PFSK-1 (cell line): ENCODE data around the gene FLT3.

Experiments
- FOXP2 ChIP-seq: optimal IDR thresholded peaks from 2 replicates; pipeline ENCODE3; 2011; ENCODE audit warnings: borderline replicate concordance, control low read depth, inconsistent platforms; ENCODE audit not compliant: insufficient read depth; ENCODE audit errors: extremely low read length, extremely low read depth
- POLR2AphosphoS5 ChIP-seq: IDR thresholded peaks from 2 replicates; pipeline ENCODE4 v1.6.1; 2012; ENCODE audit warnings: low read depth, mild to moderate bottlenecking, control low read depth, low read length, moderate library complexity
- SIN3A ChIP-seq: IDR thresholded peaks from 2 replicates; pipeline ENCODE4 v1.6.1; 2012; ENCODE audit warnings: mild to moderate bottlenecking, low read length, moderate library complexity, borderline replicate concordance; ENCODE audit not compliant: insufficient read depth
- TAF1 ChIP-seq: IDR thresholded peaks from 2 replicates; pipeline ENCODE4 v1.6.1; 2012; ENCODE audit warnings: low read length, control low read depth, borderline replicate concordance; ENCODE audit not compliant: insufficient read depth
- TF ChIP-seq, protein P1 (sequence below), 2 experiments: IDR thresholded peaks; 2 replicates each; pipeline versions ENCODE4 v1.6.1 to v1.8.0; 2011 to 2012; ENCODE audit warnings: low read depth in 2 of 2, low read length in 2 of 2, control low read depth in 1 of 2, inconsistent platforms in 1 of 2, mild to moderate bottlenecking in 1 of 2, moderate library complexity in 1 of 2; ENCODE audit not compliant: insufficient read depth in 1 of 2

Gene FLT3

DNA sequence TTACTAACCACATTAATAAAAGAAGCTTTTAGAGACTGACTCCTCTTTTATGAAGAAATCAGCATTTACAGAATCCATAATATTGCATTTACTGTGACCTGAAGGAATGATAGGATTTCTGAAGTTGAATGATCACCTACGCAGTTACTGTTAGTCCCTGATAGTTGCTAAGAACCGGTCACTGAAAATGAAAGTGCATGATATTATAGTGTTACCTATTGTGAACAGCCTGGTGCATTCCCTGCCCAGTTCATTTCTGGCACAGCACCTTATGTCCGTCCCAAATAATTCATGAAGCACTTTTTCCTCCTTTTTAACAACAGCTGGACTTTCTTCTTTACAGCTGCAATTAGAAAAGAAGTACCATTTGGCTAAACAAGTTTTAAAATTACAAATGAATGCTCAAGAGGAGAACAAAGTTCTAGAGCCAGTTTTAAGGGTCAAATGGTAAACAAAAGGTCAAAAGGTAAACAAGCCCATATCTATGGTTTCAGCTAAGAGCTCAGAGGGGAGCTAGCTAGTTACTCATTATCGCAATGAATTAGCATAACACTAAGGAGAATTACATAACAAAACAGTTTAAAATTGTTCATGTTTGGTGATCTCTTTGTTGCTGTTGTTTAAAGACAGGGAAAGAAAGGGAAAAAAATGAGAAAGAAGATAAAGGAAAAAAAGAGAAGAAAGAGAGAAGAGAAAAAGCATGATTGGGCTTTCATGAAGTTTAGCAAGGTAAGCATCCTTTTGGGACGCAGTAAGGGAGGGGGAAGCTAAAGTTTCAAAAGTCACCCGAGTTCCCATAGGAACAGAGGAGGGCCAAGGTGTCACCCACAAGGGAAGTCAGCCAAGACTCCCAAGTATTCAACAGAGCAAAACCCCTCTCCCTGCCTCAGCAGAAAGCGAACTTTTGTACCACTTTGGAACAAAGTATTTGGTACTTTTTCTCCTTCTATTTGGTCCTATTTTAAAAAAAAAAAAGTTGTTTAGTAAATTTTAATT is 50.2 kb downstream of the FLT3 start:
- TF ChIP-seq FOXP2 (no peak), POLR2AphosphoS5 (no peak), TAF1 (no peak), SIN3A (no peak)
- TF ChIP-seq, protein P1, sequence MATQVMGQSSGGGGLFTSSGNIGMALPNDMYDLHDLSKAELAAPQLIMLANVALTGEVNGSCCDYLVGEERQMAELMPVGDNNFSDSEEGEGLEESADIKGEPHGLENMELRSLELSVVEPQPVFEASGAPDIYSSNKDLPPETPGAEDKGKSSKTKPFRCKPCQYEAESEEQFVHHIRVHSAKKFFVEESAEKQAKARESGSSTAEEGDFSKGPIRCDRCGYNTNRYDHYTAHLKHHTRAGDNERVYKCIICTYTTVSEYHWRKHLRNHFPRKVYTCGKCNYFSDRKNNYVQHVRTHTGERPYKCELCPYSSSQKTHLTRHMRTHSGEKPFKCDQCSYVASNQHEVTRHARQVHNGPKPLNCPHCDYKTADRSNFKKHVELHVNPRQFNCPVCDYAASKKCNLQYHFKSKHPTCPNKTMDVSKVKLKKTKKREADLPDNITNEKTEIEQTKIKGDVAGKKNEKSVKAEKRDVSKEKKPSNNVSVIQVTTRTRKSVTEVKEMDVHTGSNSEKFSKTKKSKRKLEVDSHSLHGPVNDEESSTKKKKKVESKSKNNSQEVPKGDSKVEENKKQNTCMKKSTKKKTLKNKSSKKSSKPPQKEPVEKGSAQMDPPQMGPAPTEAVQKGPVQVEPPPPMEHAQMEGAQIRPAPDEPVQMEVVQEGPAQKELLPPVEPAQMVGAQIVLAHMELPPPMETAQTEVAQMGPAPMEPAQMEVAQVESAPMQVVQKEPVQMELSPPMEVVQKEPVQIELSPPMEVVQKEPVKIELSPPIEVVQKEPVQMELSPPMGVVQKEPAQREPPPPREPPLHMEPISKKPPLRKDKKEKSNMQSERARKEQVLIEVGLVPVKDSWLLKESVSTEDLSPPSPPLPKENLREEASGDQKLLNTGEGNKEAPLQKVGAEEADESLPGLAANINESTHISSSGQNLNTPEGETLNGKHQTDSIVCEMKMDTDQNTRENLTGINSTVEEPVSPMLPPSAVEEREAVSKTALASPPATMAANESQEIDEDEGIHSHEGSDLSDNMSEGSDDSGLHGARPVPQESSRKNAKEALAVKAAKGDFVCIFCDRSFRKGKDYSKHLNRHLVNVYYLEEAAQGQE (IDR thresholded peaks at IDR 0.05; ENCODE audit: insufficient read depth in 1 of 2, low read depth in 2 of 2, low read length in 2 of 2) = no peak

GRCh38 chr13:28049215-28049614 is 51.2 kb downstream of the FLT3 start:
- TF ChIP-seq TAF1 (no peak), POLR2AphosphoS5 (no peak), FOXP2 (no peak), SIN3A (no peak)
- TF ChIP-seq, protein P1 (IDR thresholded peaks at IDR 0.05; ENCODE audit: insufficient read depth in 1 of 2, low read depth in 2 of 2, low read length in 2 of 2) = no peak

DNA sequence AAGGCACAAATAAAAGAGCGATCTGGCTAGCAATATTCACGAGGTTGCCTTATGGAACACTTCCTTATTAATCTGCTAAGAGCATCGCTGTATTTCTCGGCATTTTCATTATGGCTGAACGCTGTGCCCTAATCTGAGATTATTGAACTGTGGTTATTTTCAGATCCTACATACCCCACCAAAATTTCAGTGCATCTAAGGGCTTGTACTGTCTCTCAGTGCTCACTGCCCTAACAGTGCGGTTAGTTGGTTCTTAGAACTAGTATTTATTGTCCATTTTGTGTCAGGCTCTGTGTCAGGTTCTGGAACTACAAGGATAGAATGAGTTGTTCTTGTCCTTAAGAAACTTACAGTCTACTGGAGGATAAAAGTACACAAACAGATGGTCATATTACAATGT is 51.6 kb downstream of the FLT3 start:
- TF ChIP-seq SIN3A = no peak
- TF ChIP-seq, protein P1 (IDR thresholded peaks at IDR 0.05; ENCODE audit: insufficient read depth in 1 of 2, low read depth in 2 of 2, low read length in 2 of 2) = no peak
- TF ChIP-seq POLR2AphosphoS5 = no peak
- TF ChIP-seq TAF1 = no peak
- TF ChIP-seq FOXP2 = no peak

- TF ChIP-seq SIN3A (no peak), POLR2AphosphoS5 (no peak), TAF1 (no peak), FOXP2 (no peak)
- TF ChIP-seq, protein P1 (IDR thresholded peaks at IDR 0.05; ENCODE audit: insufficient read depth in 1 of 2, low read depth in 2 of 2, low read length in 2 of 2) = no peak
These were observed 52.5 kb downstream of the FLT3 start for GRCh38 chr13:28047757-28048388.
